Hepatocyte (in vitro differentiated cells): Measurements from ENCODE around the gene ANO9. TPM values are rescaled to one million over a fixed set of nuclear protein-coding genes. Genes with fewer than 3 reads are reported as not detected.

Experiments
- DNase-seq: peaks from one replicate; pipeline ENCODE4 v3.0.0-alpha.2; 2016; ENCODE audit warnings: low spot score
- H2AFZ ChIP-seq: fragments of 200-600 bp; sonication (generic); 2 replicates; pipeline ENCODE4 v1.6.0; 2016; ENCODE audit warnings: antibody characterized with exemption, mild to moderate bottlenecking
- H3K27ac ChIP-seq: fragments of 200-600 bp; sonication (generic); 2 replicates; pipeline ENCODE4 v1.5.1; 2016; ENCODE audit warnings: mild to moderate bottlenecking
- H3K27me3 ChIP-seq: fragments of 200-600 bp; sonication (generic); 2 replicates; pipeline ENCODE4 v1.6.1; 2016
- H3K36me3 ChIP-seq: fragments of 200-600 bp; sonication (generic); replicated peaks from 2 replicates; pipeline ENCODE4 v1.5.1; 2016; ENCODE audit warnings: low read depth; ENCODE audit not compliant: insufficient read depth
- H3K4me1 ChIP-seq: fragments of 200-600 bp; sonication (generic); 2 replicates; pipeline ENCODE4 v1.5.1; 2016; ENCODE audit warnings: mild to moderate bottlenecking, moderate library complexity; ENCODE audit not compliant: insufficient read depth
- H3K4me2 ChIP-seq: fragments of 200-600 bp; sonication (generic); 2 replicates; pipeline ENCODE4 v1.6.0; 2016
- H3K4me3 ChIP-seq: fragments of 200-600 bp; sonication (generic); 2 replicates; pipeline ENCODE4 v1.5.1; 2016; ENCODE audit warnings: mild to moderate bottlenecking
- H3K79me2 ChIP-seq: fragments of 200-600 bp; sonication (generic); 2 replicates; pipeline ENCODE4 v1.6.0; 2017; ENCODE audit warnings: mild to moderate bottlenecking
- H3K9me2 ChIP-seq: fragments of 200-600 bp; sonication (generic); replicated peaks from 2 replicates; pipeline ENCODE4 v1.6.0; 2017; ENCODE audit warnings: mild to moderate bottlenecking; ENCODE audit not compliant: insufficient read depth
- H3K9me3 ChIP-seq: fragments of 200-600 bp; sonication (generic); 2 replicates; pipeline ENCODE4 v1.5.1; 2016; ENCODE audit warnings: low read depth, mild to moderate bottlenecking
- H4K20me1 ChIP-seq: fragments of 200-600 bp; sonication (generic); 2 replicates; pipeline ENCODE4 v1.6.0; 2016; ENCODE audit warnings: mild to moderate bottlenecking; ENCODE audit not compliant: insufficient read depth, poor library complexity, severe bottlenecking
- CTCF ChIP-seq: fragments of 200-600 bp; sonication (generic); IDR thresholded peaks from 2 replicates; pipeline ENCODE4 v1.5.1; 2016; ENCODE audit warnings: antibody characterized with exemption, mild to moderate bottlenecking; ENCODE audit not compliant: poor library complexity
- EZH2 ChIP-seq: fragments of 200-600 bp; sonication (generic); IDR thresholded peaks from 2 replicates; pipeline ENCODE4 v1.6.1; 2016; ENCODE audit warnings: antibody characterized with exemption, mild to moderate bottlenecking, borderline replicate concordance
- EZH2phosphoT487 ChIP-seq: fragments of 200-600 bp; sonication (generic); IDR thresholded peaks from one replicate; pipeline ENCODE4 v1.6.1; 2018; ENCODE audit warnings: antibody characterized with exemption, mild to moderate bottlenecking, low read depth, moderate library complexity; ENCODE audit not compliant: unreplicated experiment, severe bottlenecking
- WGBS: methylation state at CpG from one replicate; pipeline ENCODE4 v1.1.6; 2016; ENCODE audit warnings: low lambda C conversion rate; ENCODE audit errors: missing lambda C conversion rate; 5-methylcytosine and 5-hydroxymethylcytosine counted together
- polyA plus RNA-seq: library from polyadenylated mRNA; unstranded; fragments of >200 nt; fragmentation: Nextera tagmentation; extraction: Ambion mirVana; gene quantifications from 2 replicates; pipeline ENCODE4 v1.2.1, GENCODE V29; 2016
- total RNA-seq: library from RNA; depleted of rRNA; stranded (reverse); fragments of >200 nt; gene quantifications from 2 replicates; pipeline ENCODE4 v1.2.3, GENCODE V29; 2014

Gene ANO9
- total and polyA plus RNA-seq, 2 experiments from 2014 or later: 21.2 to 35.7 TPM

GRCh38 chr11:434496-434895 is 7.3 kb downstream of the ANO9 start:
- H3K4me2 ChIP-seq: no peak overlapping the region
- no peaks in the 10 kb centered on the region for H3K9me2 ChIP-seq
- no peaks in the 10 kb centered on the region for H3K9me3 ChIP-seq
- no peak for TF ChIP-seq EZH2phosphoT487
- TF ChIP-seq CTCF: no peak
- TF ChIP-seq EZH2: no peak
- H3K27ac ChIP-seq: no peak overlapping the region
- no peak for DNase-seq
- no peaks in the 10 kb centered on the region for H4K20me1 ChIP-seq
- H3K79me2 ChIP-seq: no peaks in the 10 kb centered on the region
- H3K4me1 ChIP-seq: no peaks in the 10 kb centered on the region
- no peak overlapping the region for H3K4me3 ChIP-seq
- no peaks in the 10 kb centered on the region for H3K36me3 ChIP-seq
- 90% methylated on average over 16 of the region's 16 CpGs for WGBS
- H3K27me3 ChIP-seq: no peaks in the 10 kb centered on the region
- H2AFZ ChIP-seq: no peak overlapping the region

DNA sequence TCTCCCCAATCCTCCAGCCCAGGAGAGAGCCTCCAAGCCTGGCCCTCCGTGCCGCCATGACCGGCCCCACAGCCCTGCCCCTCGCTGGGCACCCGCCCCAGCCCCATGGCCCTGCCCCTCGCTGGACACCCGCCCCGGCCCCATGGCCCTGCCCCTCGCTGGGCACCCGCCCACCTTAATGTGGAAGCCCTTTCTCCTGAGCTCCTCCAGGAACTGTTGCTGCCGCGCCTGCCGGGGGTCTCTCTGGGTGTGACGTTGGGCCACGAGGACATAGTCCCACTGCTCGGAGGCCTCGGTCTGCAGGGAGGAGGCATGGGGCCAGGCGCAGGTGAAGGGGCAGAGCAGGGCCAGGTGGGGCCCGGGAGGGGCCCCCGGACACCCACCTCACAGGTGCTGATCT is 8.2 kb downstream of the ANO9 start:
- 93% methylated on average over 14 of the region's 20 CpGs for WGBS
- H3K9me2 ChIP-seq: no peaks in the 10 kb centered on the region
- no peaks in the 10 kb centered on the region for H4K20me1 ChIP-seq
- H3K4me1 ChIP-seq: no peaks in the 10 kb centered on the region
- no peak overlapping the region for H3K4me2 ChIP-seq
- H3K27ac ChIP-seq: no peak overlapping the region
- no peaks in the 10 kb centered on the region for H3K36me3 ChIP-seq
- no peak for DNase-seq
- no peaks in the 10 kb centered on the region for H3K27me3 ChIP-seq
- no peaks in the 10 kb centered on the region for H3K9me3 ChIP-seq
- no peaks in the 10 kb centered on the region for H3K79me2 ChIP-seq
- no peak for TF ChIP-seq EZH2
- TF ChIP-seq CTCF: no peak
- no peak for TF ChIP-seq EZH2phosphoT487
- H2AFZ ChIP-seq: no peak overlapping the region
- no peak overlapping the region for H3K4me3 ChIP-seq

GRCh38 chr11:433111-433510 is 8.7 kb downstream of the ANO9 start:
- no peaks in the 10 kb centered on the region for H3K36me3 ChIP-seq
- H3K27me3 ChIP-seq: no peaks in the 10 kb centered on the region
- no peak for DNase-seq
- H3K4me2 ChIP-seq: no peak overlapping the region
- H3K4me3 ChIP-seq: no peak overlapping the region
- no peaks in the 10 kb centered on the region for H4K20me1 ChIP-seq
- TF ChIP-seq EZH2: no peak
- H3K4me1 ChIP-seq: no peaks in the 10 kb centered on the region
- H3K9me2 ChIP-seq: no peaks in the 10 kb centered on the region
- no peak overlapping the region for H3K27ac ChIP-seq
- 95% methylated on average over 16 of the region's 17 CpGs for WGBS
- no peaks in the 10 kb centered on the region for H3K79me2 ChIP-seq
- H2AFZ ChIP-seq: no peak overlapping the region
- H3K9me3 ChIP-seq: no peaks in the 10 kb centered on the region

DNA sequence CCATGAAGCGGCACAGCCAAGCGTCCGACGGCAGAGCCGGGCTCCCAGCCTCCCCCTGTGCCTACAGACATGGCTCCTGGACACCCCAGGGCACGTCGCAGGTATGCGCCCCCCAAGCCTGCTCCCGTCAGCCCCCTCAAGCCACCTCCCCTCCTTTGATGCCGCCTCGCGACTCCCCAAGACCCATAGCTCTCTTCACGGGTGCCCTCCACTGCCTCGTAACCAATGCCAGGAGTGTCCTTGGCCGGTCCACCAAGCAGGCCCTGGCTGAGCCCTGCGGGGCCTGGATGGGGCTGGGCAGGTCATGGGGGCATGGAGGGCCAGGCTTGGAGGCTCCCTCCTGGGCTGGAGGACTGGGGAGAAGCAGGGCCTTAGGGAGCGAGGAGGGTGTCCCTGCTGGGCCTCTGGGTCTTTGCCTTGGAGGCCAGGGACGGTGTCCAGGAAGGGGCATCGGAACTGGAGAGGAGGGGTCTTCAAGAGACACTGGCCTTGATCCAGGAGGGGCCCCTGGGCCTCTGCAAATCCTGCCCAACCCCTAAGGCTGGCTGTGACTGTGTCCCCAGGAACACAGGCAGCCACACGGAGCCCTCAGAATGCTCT is 9.2 kb downstream of the ANO9 start:
- no peaks in the 10 kb centered on the region for H4K20me1 ChIP-seq
- H3K4me2 ChIP-seq: no peak overlapping the region
- no peaks in the 10 kb centered on the region for H3K79me2 ChIP-seq
- H3K9me2 ChIP-seq: no peaks in the 10 kb centered on the region
- H3K9me3 ChIP-seq: no peaks in the 10 kb centered on the region
- no peak overlapping the region for H3K4me3 ChIP-seq
- no peak for DNase-seq
- no peaks in the 10 kb centered on the region for H3K36me3 ChIP-seq
- H3K4me1 ChIP-seq: no peaks in the 10 kb centered on the region
- H2AFZ ChIP-seq: no peak overlapping the region
- WGBS: 96% methylated on average over 19 of the region's 20 CpGs
- no peaks in the 10 kb centered on the region for H3K27me3 ChIP-seq
- H3K27ac ChIP-seq: no peak overlapping the region
- TF ChIP-seq EZH2phosphoT487 (no peak), EZH2 (no peak), CTCF (no peak)
